ENCODE results near the gene AQP4.

The AQP4 gene

GRCh38 chr18:26813043-26813442 lies 52.5 kb downstream of the AQP4 start:
- TF ChIP-seq POLR2A (IDR thresholded peaks at IDR 0.05; ENCODE audit: low read length), result no peak
- TF ChIP-seq GATA1 (IDR thresholded peaks at IDR 0.05; ENCODE audit: low read depth, low read length), result no peak
- DNase-seq, result peak; percentile 7 to 37

- no peak for DNase-seq
- TF ChIP-seq GATA1 (IDR thresholded peaks at IDR 0.05; ENCODE audit: low read depth, low read length), result no peak
- TF ChIP-seq POLR2A (IDR thresholded peaks at IDR 0.05; ENCODE audit: low read length), result no peak
These were observed 53.0 kb downstream of the AQP4 start for GRCh38 chr18:26812462-26812861.

GRCh38 chr18:26809346-26809745 lies 56.2 kb downstream of the AQP4 start:
- TF ChIP-seq POLR2A (IDR thresholded peaks at IDR 0.05; ENCODE audit: low read length) (no peak), GATA1 (IDR thresholded peaks at IDR 0.05; ENCODE audit: low read depth, low read length) (no peak)
- no peak for DNase-seq

GRCh38 chr18:26806224-26806623 lies 59.3 kb downstream of the AQP4 start:
- no peak for DNase-seq
- TF ChIP-seq POLR2A (IDR thresholded peaks at IDR 0.05; ENCODE audit: low read length) (no peak), GATA1 (IDR thresholded peaks at IDR 0.05; ENCODE audit: low read depth, low read length) (no peak)

- no peak for DNase-seq
- TF ChIP-seq POLR2A (IDR thresholded peaks at IDR 0.05; ENCODE audit: low read length), result no peak
- TF ChIP-seq GATA1 (IDR thresholded peaks at IDR 0.05; ENCODE audit: low read depth, low read length), result no peak
These were observed 61.0 kb downstream of the AQP4 start for GRCh38 chr18:26804519-26804918.

GRCh38 chr18:26803643-26804042 lies 61.9 kb downstream of the AQP4 start:
- TF ChIP-seq GATA1 (IDR thresholded peaks at IDR 0.05; ENCODE audit: low read depth, low read length) (no peak), POLR2A (IDR thresholded peaks at IDR 0.05; ENCODE audit: low read length) (no peak)

GRCh38 chr18:26802330-26803200 lies 62.9 kb downstream of the AQP4 start:
- no peak for DNase-seq
- no peak for TF ChIP-seq GATA1 (IDR thresholded peaks at IDR 0.05; ENCODE audit: low read depth, low read length)

More at GRCh38 chr18:26803643-26804042, 61.9 kb downstream of the AQP4 start:
- DNase-seq, result no peak

Data from erythroblast (primary cell).